Adrenal gland (tissue), 5 donors: ENCODE results near the gene KRT78.

Experiments
- POLR2A ChIP-seq, 2 donors: fragments of 450-650 bp; IDR thresholded peaks; one replicate each; pipeline ENCODE4 v1.6.1; 2017; ENCODE audit warnings: antibody characterized with exemption in 2 of 2, mild to moderate bottlenecking in 2 of 2, moderate library complexity in 1 of 2
- TF ChIP-seq, protein P1 (sequence below), 6 experiments: fragments of 450-650 bp in 4 of 6; fragments of 200-600 bp in 2 of 6; sonication (generic) in 1 of 6; IDR thresholded peaks; 1 replicate in 5 of 6; 2 replicates in 1 of 6; pipeline versions ENCODE4 v1.5.1 to v1.8.0; 2016 to 2021; ENCODE audit warnings: antibody characterized with exemption in 6 of 6, mild to moderate bottlenecking in 2 of 6, moderate library complexity in 1 of 6
- donor health status: DM: no; HTN: no; CAD: no.

DNA sequence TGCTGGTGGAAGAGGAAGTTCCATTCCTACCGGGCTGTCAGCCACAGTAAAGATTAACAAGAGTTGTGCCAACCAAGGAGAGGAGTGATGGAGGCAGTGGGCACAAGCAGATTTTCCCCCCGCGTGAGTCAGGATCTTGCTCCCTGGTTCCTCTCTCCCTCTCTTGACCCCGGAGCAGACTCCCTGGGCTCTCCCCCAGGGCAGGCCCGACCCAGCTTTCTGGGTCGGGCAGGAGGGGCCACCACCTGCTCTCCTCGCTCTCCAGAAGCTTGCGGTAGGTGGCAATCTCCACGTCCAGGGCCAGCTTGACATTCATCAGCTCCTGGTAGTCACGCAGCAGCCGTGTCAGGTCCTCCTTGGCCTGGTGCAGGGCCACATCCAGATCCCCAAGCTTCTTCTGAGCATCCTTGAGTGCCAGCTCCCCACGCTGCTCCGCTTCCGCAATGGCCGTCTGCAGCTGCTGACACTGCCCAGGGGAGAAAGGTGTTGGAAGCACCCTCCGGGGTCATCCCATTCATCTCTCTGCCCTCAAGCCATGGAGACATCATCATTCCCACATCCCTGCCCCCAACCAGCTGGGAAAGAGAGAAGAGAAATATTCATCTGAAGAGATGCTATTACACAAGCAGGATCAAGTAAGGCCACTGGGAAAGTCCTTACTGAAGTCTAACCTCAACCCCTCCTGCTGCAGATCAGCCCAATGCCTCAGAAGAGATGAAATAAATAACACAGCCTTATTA lies 25.9 kb downstream of the KRT78 start:
- TF ChIP-seq, protein P1, sequence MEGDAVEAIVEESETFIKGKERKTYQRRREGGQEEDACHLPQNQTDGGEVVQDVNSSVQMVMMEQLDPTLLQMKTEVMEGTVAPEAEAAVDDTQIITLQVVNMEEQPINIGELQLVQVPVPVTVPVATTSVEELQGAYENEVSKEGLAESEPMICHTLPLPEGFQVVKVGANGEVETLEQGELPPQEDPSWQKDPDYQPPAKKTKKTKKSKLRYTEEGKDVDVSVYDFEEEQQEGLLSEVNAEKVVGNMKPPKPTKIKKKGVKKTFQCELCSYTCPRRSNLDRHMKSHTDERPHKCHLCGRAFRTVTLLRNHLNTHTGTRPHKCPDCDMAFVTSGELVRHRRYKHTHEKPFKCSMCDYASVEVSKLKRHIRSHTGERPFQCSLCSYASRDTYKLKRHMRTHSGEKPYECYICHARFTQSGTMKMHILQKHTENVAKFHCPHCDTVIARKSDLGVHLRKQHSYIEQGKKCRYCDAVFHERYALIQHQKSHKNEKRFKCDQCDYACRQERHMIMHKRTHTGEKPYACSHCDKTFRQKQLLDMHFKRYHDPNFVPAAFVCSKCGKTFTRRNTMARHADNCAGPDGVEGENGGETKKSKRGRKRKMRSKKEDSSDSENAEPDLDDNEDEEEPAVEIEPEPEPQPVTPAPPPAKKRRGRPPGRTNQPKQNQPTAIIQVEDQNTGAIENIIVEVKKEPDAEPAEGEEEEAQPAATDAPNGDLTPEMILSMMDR (IDR thresholded peaks at IDR 0.05), result no peak
- TF ChIP-seq POLR2A (IDR thresholded peaks at IDR 0.05), result no peak
